Cardiac septum (tissue), 1 donor: ENCODE data around the gene DUSP22. TPM values are rescaled to one million over a fixed set of nuclear protein-coding genes. Genes with fewer than 3 reads are reported as not detected.
A peak's percentile ranks its signal among the peaks of the same experiment; 100 is the strongest.
"Not testable (repeated sequence)": the region's sequence is repeated elsewhere in the genome, so short reads cannot be mapped to it uniquely, and the experiment has no call there.

Experiments used
- DNase-seq: peaks from one replicate; pipeline ENCODE4 v3.0.0-alpha.2; 2020; ENCODE audit warnings: low spot score
- intact Hi-C: fragments of 100-400 bp; cut with DNase I; formaldehyde crosslinking; loops from one replicate; pipeline ENCODE4 v1.14.0; 2022
- total RNA-seq: library from RNA; stranded (reverse); fragmentation: NEBNext Ultra II Directional; extraction: Animal tissue kit (Norgen Biotek cat#: 25700); gene quantifications from one replicate; pipeline ENCODE4 v1.2.1, GENCODE V29; 2021
- donor health status: DM: no; HTN: no; CAD: no.

DUSP22 gene
- total RNA-seq, 1 donor from 2014 or later = 49.2 TPM

DNA sequence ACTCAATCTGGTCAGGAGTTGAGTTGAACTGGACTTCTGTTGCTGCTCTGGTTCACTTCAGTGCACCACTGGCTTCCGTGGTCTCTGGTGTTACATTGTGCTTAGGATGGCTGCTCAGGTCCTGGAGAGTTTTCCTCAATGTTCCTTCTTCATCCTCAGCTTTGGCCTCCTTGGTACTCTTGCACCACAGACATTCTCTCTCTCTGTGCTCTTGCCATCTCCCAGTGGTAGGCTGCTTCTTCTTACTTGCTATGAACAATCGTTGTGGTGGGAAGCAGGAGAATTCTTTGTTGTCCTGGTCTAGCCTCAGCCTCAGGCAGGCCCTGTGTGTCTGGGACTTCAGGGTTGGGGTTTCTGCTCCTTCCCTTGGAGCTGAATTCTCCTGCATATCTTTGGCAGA, 14.5 kb upstream of the DUSP22 start:
- DNase-seq = no peak
- intact Hi-C loops = no loop called here

DNA sequence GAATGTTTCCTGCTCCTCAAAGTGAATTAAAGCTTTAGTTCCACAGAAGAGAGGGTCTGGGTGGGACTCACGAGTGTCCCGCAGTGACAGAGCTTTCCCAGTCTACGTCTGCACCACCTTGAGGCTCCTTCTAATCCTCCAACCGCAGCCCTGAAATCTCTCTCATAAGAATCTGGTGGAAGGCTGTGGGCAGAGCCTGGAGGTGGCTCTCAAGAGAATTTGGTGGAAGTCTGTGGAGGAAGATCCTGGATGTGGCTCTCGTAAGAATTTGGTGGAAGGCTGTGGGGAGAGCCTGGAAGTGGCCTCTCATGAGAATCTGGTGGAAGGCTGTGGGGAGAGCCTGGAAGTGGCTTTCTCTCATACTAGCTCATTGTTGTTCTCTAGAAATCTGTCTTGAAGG, 13.8 kb upstream of the DUSP22 start:
- intact Hi-C loops = no loop called here
- DNase-seq = no peak

DNA sequence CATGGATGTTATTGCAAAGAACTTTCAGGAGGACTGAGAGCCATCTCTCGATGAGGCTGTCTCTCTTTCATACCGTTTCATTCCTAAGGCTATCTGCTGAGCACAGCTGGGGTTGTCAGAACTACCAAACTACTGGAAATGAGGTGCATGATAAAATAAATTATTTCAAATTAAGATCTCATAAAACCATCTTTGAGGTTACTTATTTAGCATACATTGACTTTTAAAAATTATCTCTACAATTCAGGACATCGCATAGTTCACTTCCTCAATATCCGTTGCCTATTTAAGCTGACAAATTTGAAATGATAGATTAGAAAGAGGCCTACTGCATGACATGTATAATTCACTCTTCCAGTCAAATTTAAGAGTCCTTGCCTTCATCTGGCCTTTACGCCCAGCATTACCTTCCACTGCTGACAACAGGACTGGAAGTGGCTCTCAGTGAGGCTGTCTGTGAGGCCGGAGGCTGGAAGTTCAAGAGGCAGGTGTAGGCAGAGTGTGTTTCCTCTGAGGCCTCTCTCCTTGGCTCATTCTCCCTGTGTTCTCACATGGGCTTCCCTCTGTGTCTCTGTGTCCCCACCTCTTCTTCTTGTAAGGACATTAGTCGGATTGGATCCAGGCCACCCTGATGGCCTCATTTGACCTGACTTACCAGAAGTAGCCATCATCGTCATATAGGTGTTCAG, 12.8 kb upstream of the DUSP22 start:
- intact Hi-C loops = no loop called here

DNA sequence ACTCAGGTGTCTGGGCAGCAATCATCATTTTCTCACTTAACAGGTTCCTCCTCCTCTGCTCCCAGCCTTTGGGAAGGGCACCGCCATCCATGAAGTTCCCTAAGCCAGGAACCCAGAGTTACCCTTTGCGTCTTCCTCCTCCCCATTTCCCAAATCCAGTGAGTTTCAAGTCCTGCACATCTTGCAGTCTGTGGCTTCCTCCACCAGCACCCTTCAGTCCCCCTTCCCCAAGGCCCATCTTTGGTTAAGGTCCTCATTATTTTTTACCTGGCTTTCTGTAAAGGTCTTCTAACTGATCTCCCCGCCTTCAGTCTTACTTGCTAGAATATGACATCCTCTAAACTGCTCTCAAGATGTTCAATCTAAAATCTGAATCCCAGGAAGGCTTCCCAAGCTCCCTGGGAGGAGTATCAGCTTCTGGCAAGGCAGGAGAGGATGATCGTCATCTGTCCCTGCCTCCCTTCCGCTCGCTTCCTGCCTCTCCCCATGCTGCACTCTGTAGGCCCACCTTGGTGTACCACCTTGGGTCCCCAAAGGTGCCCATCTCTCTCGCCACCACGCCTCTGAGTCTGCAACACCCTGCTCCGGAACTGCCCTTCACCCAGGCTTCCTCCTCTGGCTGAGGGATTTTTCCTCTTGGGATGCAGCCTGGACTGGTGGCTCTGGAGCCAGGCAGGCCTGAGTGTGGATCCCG, 11.4 kb upstream of the DUSP22 start:
- no peak for DNase-seq
- intact Hi-C loops = no loop called here

More for the DNA sequence above, 12.8 kb upstream of the DUSP22 start:
- no peak for DNase-seq

DNA sequence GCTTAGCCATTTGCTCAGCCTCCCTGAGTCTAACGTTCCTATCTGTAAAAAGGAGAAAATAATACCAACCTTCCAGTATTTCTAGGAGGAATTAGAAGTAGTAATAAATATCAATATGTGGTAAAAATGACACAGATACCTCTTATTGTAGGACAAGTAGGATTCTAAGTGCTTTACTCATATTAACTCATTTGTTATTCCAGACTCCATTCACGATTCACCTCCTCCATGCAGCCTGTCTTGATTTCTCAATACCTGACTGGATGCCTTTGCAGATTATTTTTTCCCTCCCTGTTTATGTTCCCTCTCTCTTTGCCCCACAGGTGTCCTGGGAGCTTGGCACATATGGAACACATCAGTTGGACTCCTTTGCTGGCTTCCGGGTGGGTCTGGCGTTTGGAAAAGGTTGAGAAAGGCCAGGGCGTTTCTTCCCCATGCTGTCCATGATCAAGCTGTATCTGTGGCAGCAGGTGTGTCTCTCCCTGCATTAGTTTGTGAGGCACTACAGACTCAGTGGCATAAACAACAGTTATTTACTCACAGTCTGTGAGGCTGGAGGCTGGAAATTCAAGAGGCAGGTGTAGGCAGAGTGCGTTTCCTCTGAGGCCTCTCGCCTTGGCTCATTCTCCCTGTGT, 10.7 kb upstream of the DUSP22 start:
- intact Hi-C loops = no loop called here
- no peak for DNase-seq

DNA sequence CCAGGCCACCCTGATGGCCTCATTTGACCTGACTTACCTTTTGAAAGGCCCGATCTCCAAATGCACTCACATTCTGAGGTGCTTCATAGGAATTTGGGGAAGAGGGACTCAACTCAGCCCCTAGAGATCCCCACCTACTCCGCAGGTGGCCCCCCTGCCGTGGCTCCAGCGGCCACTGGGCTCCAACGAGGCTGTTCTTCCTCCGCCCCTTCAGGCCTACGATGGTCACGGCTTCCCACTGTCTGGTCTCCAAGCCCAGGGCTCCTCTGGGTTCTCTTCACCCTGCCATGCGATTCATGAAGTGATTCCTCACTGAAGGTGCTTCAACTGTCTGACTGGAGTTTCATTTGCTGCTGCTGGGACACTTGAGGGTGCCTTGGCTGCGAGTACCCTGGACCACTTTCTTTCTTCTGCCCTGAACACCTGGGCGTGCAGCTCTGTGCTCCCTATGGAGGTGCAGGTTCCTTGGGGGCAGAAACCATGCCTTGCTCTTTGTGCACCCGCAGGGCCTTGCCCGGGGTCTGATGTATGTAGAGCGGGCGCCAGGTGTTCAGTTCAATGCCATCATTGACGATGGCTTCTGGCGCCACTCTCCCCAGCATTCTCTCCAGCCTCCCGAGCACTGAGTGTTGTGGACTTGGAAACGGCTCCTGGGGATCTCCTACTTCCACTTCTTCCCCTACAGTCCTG, 10.0 kb upstream of the DUSP22 start:
- intact Hi-C loops = no loop called here
- no peak for DNase-seq

DNA sequence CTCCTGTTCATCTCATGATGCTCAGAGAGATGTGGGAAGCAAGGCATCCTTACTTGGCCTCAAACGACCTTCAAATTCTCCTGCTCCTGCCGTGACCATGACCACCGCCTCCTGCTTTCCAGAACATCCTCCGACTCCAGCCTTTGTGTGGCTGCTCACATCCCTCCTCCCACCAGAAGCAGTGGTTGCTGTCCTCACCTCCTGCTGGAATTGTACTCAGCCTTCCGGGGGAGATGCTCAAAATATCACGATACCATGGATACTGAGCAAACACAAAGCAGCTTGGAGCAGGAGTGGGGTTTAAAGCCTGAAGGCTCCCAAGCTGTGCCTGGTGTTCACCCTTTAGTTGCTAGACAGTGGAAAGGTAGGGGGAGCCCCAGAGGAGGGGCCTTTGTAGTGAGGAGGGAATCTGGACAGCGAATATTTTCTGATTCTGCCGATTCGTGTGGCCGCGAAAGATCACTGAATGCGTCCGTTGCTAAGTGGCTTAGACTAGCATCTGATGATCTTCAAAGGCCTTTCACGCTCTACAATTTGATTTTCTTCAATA, 9.3 kb upstream of the DUSP22 start:
- intact Hi-C loops = no loop called here
- no peak for DNase-seq

DNA sequence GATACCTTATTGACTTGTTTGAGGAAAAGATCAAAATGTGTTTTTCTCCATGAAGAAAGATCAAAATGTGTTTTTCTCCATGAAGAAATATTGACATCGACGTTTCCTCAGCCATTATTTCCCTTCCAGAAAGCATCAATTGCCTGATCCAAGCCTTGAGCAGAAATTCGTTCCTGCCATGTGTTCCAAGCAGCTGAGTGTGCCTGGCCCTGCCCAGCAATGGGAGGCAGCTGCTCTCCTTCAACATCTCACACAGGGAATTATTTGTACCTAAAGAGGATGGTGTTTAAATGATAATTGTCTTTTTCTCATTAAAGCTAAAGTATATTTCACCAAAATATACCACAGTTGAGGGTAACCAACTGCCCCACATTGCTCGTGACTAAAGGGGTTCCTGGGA, 7.8 kb upstream of the DUSP22 start:
- DNase-seq = no peak
- intact Hi-C loops = no loop called here

DNA sequence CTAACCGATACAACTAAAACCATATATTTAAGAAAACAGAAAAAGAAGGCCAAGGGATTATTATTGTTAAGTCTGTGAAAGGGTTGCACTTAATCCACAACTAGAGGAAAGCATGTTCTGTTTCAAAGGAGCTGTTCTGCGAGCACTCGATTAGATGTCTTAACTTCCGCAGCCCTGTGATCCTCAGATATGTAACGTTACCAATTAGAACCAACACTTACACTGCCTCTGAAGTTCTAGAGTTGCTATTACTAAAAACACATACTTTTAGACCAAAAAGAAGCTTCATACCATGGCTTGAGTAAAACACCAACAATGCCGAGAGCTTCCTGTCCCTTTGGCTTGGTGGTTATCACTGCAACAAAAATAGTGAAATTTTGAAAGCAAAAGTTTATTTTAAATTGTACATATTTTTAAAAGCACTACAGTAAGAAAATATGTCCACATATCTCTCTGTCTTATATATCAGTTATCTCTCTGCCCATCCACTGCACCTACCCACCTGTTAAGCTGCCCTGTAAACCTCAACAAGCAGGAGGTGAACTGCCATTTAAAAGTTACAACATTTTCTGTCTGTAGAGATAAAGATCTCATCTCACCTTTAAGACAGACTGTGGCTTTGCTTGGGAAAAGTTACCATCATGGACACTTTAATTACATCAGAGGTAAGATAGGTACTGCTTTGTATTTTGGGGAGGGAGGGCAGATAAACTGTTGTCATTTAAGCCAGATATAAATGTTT, 7.1 kb upstream of the DUSP22 start:
- intact Hi-C loops = no loop called here
- DNase-seq = no peak

DNA sequence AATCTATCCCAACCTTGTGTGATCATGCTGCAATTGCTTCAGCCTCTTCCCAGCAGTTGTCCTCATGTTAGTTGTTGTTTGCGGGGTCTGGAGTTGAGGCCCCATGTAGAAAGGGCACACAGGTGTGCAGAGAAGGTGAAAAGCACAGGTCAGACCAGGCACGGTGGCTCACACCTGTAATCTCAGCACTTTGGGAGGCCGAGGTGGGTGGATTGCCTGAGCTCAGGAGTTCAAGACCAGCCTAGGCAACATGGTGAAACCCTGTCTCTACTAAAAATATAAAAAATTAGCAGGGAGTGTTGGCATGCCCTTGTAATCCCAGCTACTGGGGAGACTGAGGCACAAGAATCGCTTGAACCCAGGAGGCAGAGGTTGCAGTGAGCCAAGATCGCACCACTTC, 6.4 kb upstream of the DUSP22 start:
- DNase-seq, intact Hi-C loops: not testable (repeated sequence)

DNA sequence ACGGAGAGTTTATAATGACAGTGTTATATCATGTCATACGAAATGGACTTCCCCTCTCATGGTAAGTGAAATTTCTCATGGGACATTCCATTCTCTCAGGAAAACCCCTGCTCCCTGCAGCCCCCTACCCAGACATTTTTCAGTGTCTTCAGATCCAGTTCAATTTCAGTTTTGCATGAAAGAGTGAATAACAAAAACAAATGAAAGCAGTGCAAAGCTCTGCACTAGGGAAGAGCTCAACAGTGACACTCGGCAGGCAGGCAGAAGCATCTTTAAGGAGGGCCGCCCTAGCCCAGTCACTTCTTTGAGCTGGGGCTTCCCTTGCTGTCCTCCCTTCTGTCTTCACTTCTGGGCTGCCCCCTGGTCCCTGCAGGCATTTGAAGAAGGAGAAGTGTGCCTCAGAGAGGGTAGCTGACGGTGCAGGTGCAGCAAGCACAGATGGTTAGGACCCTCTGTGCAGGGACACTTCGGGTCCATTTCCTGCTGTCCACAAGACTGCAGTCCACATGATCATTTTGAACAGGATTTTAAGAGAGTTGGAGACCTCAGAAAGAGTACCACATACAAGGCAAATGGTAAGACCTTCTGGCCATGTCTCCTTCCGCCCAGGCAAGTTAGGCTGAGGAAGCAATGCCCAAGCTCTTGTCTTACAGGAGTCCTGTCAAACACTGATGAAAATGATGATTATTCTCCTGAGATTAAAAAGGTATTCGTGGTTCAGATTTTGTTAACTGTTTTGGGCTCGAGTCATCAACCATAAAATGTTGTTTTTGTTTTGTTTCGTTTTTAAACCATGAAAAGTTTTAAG, 5.4 kb upstream of the DUSP22 start:
- no peak for DNase-seq
- intact Hi-C loops = no loop called here

DNA sequence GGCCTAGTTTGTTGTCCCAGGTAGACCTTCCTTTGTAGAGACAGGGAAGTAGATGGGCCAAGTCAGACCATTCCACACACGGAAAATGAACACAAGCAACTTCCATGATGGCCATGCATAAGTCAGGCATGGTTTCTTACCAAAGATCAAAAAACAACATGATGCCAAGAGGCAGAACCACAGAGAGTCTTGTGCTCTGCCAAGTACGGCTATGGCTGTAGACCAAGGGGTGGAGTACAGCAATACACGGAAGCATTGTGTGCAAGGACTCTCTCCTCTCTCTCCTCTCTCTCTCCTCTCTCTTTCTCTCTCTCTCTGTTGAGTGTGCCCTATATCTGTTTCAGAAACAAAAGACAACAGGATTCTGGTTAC, 4.8 kb upstream of the DUSP22 start:
- DNase-seq = no peak
- intact Hi-C loops = no loop called here

DNA sequence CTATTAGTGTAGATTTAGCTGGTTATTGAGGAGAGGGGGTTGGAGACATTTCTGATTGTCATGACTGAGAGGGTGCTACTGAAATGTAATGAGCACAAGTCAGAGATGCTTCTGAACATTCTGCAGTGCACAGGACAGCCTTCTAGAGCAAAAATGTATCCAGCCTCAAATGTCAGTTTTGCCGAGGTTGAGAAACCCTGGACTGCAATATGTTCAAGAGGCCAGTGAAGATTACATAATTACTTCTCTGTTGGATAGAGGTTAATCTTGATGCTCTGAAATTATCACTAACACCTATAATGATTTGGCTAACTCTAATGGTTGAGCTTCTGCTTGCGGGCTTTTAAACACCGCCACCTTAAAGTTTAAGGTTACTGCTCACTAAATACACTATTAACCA, 3.4 kb upstream of the DUSP22 start:
- no peak for DNase-seq
- intact Hi-C loops = no loop called here

DNA sequence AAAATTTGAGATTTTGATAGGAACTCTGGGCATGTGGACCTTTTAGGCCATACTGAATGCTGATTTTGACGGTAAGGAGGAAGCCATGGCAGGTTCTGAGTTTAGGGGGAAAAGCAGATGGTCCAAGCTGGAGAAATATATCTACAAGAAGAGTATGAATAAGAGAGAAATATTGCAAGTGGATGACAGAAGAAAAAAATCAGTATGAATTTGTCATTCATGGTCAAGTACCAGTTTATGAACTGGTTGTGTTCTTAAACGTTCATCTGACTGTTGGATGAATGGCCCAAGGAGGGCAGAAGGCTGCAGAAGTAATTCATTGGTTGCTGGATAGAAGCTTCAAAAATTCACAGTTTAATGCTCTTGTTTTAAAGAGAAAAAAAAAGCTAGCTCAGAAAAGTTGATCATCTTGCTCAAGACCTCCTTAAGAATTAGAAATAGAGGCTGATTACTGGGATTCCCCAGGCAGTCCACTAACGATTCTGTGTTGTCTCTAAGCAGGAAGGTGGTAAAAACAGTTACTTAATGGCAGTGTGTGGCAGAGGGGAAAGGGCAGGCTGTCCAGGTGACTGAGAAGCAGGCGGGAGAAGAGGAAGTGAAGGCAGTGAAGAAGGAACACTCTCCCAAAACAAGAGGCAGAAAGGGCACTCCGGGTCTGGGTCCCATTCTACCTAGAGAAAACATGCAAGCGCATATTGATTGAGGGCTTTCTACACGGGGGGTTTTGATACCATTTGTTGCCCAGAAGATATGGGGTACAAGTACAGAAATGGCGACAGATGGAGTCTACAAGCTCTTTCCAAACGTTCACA, 2.0 kb upstream of the DUSP22 start:
- intact Hi-C loops = loop anchor here (5.0 kb wide), 2 partner anchors 42 to 212 kb away; no protein-coding TSS in a partner anchor
- DNase-seq = no peak

DNA sequence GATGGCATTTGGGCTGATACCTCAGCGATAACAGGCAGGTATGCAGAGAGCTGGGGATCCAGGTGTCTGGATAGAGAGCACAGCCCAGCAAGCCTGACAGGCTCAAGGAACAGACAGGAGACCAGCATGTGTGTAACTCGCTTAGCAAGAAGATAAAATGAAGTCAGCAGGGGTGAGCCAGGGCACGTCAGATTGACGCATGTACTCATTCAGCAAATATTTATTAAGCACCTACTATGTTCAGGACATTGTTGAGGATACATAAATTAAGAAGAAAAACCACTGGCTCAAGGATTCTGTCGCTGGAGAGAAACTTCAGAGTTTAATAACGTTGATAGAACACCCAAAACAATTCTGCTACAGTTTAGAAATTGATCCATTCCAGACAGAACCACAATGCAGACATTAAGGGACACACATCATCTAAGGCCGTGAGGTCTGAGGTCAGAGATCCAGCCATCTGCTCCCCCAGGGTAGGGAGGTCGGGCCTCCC, 1.0 kb upstream of the DUSP22 start:
- no peak for DNase-seq
- intact Hi-C loops = loop anchor here (5.0 kb wide), 2 partner anchors 41 to 211 kb away; no protein-coding TSS in a partner anchor

DNA sequence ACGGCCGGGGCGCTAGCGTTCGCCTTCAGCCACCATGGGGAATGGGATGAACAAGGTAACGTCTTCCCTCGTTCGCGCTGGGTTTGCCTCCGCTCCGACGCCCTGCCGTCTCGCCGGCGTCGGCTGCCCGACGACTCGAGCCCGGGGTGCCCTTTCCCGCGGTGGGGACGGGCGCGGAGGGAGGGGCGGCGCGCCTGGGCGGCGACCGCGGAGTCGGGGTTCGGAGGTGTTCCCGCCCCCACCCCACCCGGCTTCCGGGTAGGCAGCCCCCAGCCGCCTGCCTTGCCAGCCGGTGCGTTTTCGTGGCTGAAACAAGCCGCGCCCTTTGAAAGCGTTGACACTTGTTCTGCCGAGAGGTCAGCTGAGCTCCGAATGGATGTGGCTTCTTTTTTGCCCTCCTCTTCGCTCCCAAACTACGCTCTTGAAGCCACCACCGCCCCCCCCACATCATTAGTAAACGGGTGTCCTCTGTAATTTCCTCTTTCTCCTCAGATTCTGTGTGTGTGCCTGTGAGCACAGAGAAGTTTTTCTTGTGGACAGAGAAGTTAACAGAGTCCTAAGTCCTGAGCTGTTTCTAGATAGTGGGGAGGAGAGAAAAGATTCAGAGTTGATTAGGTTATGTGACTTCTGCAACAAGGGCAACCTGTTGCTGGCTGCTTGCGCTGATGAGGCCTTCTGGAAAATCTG, 362 bp downstream of the DUSP22 start:
- intact Hi-C loops = loop anchor here (1.0 to 5.0 kb wide), 4 partner anchors 20 to 210 kb away; no protein-coding TSS in a partner anchor
- peak; percentile 93 for DNase-seq
